Activated CD4-positive, alpha-beta T cell treated with anti-CD3 and anti-CD28 coated beads for 1 hour (primary cell): Measurements from ENCODE around the gene GALNT18.

ENCODE experiments used
- DNase-seq: peaks from one replicate; pipeline ENCODE4 v3.0.0-alpha.2; 2020

The GALNT18 gene

DNA sequence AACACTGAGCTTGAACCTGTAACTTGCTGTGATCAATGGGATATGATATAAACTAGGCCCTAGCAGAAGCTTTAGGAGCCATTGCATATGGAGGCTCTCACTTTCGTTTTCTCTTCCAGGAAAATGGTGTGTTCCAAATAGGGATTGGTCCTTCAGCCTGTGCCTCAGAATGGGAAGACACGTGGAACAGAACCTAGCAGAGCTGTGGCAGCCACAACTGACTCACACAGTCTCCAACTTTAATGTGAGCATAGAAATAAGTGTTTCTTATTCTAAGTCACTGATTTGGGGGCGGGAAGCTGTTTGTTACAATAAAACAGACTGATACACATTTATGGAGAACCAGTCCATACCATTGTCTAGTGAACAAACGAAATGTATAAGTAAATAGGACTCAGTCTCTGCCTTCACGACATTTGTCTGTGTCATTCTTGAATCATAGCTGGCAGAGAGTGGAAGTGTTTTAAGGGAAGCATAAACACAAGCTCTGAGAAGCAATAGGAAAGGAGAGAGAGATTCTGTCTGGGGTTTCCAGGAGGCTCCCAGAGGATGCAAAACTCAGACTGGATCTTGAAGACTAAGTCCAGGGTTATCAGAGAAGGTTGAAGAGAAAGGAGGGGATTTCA lies 97.3 kb downstream of the GALNT18 start:
- no peak for DNase-seq

DNA sequence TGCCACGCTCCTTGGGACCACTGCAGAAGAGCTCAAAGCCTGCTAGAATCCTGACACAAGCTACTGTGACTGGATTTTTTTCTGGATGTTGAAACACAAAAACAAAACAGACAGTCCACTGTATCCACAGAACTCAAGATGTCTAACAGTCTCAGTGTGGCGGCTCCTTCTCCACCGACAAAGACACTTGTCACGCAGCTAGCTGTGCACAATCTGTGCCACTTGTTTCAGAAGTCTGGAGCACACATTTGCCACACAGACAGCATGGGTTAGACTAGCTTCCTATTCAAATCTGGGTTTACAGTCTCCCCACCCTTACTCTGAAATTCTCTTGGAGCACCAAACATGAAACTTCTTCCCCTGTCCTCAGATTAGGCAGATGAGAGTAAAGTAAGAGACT lies 99.2 kb downstream of the GALNT18 start:
- DNase-seq, result no peak

DNA sequence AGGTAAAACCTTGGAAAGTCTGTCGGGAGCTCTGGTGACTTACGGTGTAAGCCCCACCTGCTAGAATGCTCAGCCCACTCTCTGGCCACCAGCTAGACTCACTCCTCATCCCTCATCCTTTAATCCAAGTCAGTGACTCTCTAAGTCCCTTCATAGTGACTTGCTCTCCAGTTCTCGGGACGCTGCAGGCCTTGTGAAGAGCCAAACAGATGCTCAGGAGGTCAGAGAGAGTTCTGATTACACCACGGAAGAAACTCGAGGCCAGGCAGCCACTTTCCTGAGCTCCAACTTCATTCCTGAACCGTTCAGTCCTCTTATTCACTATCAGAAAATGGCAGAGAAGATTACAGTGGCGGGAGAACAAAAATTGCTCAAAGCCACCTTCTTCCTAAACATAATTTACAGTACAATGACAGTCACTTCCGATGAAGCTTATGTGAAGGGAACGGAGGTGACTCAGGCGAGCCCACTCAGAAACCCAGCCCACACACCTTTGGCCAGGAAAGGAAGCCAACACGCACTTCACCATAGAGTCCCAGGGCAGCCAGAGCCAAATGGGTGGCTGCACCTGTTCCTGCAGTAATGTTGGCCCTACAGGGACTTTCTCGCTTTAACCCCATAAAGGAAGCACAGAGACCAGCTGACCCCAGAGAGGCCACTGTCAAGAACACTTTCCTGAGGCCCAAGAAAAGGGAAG lies 100.4 kb downstream of the GALNT18 start:
- no peak for DNase-seq

DNA sequence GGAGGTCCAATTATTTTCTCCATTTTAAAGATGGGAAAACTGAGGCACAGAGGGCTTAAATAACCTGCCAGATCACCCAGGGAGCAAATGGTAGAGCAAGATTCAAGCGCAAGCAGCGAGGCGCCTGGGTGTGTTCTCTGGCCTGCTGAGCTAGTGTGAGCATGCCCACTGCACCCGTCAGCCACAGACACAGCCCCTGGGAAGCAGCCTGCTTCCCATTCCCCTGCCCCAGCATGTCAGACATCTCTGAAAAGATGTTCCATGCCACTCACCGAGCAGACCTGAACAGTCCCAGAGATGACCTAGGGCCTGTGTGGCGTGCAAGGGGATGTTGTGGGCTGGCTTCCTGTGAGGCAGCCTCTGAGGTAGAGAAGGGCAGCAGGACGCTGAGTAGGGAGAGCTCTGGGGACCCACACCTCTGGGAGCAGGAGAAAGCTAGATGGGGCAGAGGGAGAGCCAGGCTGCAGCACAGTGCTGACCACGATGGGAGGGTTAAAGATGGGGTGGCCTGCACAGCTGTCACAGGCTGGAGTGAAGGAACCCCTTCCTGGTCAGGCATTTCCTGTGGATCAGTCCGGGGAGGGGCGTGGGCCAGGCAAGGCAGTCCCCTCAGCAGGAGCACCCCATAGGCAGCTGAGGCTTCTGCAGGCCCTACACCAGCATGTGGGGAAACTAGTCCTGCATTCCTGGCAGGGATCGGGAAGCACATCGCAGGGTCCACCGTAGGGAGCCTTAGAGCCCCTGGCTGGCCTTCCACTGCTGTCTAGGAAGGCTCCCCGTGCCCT lies 101.4 kb downstream of the GALNT18 start:
- DNase-seq, result no peak

DNA sequence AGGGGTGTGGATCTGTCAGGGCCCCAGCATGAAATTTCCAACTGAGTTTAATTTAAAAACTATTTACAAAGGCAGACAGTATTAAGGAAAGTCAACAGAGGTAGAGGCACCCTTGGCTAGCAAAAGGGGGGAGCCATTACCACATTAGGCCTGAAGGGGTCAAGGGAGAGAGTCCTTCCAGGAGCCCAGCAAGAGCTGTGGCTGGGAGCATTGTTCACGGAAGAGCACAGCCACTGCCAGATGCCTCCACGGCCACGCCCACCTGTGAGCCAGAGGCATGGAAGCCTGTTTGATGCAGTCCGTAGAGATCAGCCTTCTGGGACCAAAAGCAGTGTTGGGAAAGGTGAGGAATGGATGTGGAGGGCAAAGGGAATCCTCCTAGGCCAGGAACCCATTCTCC lies 102.6 kb downstream of the GALNT18 start:
- no peak for DNase-seq

DNA sequence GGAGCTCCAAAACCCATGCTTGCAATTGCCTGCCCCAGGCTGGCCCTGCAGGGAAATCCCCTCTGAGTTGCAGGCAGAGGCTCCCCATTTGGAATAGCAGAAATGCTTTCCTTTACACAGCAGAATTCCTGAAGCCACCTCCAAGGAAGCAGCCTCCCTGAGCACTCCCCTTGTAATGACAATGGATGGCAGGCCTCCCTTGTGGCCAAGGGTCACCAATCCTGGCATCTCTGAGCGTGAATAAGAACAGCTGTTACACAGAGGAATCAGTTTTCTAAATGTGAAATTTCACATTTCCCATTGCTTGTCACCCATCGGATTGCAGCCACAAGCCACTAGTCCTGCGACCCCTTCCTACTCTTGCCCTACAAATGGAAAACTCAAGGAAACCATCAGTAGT lies 107.6 kb downstream of the GALNT18 start:
- no peak for DNase-seq

DNA sequence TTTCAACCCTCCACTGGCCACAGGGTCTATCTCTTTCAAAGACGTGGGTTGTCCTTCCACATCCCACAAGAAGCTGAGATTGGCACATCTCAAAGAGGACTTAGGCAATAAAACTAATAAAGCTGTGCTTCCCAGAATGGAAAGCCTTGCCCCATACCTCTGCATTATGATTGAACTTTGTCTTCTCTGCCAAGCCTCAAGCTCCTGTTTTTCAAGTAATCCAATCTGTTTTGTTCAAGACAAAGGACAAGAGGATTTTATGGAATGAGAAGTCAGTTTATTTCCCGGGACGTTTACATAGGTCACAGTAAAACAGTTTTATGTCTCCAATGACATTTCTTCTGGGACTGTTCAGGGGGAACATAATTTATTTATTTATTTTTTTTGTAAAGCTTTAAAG lies 108.4 kb downstream of the GALNT18 start:
- DNase-seq, result no peak

DNA sequence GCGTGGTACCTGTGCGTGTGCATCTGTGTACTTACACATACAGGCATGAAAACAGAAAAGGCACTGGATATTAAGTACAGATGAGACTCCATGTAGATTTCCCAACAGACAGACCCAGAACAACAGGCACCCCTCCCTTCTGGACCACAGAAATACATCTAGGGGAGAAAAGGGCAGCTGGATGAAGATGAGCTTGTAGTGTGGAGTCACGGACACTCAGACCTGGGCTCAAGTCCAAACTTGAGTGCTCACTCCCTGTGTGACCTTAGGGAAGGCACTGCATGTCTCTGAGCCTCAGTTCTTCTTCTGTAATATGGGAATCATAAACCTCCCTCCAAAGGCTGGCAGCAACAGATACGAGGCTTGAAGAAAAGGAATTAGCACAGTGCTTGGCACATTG lies 108.9 kb downstream of the GALNT18 start:
- no peak for DNase-seq

DNA sequence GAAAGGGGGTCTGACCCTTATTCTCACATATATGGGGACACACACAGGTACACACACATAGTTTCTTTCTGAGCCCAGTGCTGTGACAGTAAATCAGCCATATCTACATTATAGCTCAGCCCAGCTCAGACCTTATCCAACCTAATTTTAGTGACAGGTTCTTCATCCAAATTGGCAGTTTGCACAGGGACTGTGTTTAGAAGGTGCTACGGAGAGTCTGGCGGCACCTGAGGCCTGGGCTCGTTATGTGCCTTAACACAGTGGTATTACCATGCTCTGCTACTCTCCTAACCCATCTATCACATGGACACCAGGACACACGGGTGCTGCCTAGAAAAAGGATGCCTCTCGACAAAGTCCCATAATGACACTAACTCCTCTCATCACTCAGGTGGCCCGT lies 109.3 kb downstream of the GALNT18 start:
- no peak for DNase-seq

DNA sequence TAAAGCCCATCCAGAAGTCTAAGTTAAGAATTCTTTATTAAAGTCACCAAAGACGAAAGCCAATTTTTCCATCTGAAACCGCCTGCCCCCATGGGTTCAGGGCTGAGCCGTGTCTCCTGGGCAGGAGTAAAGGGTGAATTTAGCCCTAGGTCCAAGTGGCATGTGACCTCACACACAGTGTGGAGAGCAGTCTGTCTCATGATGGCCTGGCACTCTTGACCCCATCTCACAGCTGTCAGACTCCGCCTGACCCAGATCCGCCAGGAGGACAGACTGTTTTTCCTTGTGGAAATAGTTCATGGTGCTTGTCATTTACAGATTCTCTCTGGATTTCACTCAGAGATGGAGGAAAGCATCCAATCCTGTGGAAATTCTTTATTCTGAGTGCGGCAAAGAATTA lies 109.7 kb downstream of the GALNT18 start:
- no peak for DNase-seq

DNA sequence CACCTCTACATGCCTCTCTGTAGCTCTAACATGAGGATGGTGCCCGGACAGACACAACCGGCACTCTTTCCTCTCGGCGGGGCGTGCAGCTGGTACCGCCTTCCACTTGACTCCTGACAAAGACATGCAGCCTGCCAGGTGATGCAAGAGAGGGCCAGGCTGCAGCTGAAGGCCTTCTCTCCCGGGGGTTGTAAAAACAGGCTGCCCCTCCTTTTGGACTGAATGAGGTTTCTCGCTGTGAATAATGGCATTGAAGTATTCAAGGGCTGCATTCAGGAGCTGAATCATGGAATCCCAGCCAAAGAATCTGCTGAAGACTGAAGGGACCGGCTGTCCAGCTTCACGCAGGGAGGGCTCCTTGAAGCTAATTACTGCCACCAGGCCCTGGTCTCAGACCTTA lies 110.9 kb downstream of the GALNT18 start:
- DNase-seq, result no peak

DNA sequence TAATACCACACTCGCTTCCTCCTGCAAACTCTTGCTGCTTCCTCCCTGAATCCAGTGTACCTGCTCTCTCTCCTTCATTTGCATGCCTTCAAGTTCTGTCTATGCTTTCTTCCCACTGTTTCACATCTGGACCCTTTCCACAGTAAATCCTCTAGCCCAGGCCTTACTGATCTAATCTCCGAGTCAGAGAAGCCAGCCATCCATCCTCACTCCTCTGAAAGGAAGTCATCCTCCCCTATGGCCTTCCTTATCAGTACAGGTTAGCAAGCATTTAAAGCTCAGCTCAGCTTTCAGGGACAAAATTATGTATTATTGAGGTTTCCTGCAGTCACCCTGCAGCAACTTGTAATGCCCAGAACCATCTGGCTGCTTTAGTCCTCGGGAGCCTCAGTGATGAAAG lies 116.1 kb downstream of the GALNT18 start:
- no peak for DNase-seq

DNA sequence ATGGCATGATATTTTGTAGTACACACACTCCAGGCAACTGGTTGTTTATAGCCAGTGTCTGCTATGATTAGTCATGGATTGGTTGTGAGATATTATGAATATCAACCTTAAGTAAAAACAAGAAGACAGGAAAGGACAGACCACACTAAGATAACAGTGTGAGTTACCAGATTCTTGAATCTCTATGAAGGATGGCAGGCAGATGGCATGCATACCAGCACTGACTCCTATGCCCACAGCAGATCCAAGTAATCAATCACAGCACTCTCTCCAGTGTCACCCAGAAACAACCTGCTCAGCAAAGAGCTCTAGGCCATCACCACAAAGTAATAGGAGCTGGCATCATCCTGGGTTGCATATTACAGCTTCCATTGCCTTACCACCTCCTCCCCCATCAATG lies 116.6 kb downstream of the GALNT18 start:
- DNase-seq, result no peak

DNA sequence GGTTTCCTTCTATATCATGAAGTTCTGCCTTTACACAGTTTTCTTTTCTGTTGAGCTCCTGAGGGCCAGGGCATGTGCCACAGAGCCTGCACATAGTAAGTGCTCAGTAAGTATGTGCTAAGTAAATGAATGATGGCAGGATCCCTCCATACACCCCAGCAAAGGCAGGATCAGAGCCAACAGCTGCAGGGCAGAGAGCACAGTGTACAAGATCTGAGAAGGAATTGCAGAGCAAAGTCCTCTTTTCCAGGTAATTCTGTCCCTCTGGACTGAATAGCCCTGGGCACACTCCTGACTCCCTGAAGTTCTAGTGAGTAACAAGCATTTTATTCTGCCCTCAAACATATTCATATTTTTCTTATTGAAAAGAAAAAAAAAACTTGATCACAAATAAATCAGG lies 117.7 kb downstream of the GALNT18 start:
- no peak for DNase-seq

DNA sequence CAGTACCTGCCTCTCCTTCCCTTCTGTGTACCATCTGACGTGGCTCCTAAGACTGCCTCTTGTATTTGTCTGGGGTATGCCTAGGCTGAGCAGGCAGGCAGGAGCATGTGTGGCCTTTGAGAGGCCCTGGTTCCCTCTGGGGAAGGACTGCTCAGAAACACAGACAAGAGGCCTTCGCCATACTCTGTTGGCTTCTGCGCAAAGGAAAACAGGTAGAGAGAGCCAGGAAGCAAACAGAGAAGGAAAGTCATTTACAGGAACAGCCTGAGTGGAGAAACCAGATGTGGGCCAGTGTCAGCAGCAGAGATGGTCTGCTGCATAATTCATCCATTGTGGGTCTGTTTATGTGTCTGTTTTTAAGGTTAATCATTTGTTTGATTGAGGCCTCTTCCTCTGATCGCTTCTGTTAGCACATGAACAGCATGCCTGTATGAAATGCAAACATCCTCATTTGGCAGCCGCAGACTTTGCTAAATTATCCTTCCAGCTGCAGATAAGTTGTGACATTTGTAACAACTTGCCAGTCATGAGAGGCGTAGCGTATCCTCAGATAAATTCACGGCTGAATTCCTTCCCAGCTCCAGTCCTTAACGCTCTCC lies 119.4 kb downstream of the GALNT18 start:
- DNase-seq, result no peak

DNA sequence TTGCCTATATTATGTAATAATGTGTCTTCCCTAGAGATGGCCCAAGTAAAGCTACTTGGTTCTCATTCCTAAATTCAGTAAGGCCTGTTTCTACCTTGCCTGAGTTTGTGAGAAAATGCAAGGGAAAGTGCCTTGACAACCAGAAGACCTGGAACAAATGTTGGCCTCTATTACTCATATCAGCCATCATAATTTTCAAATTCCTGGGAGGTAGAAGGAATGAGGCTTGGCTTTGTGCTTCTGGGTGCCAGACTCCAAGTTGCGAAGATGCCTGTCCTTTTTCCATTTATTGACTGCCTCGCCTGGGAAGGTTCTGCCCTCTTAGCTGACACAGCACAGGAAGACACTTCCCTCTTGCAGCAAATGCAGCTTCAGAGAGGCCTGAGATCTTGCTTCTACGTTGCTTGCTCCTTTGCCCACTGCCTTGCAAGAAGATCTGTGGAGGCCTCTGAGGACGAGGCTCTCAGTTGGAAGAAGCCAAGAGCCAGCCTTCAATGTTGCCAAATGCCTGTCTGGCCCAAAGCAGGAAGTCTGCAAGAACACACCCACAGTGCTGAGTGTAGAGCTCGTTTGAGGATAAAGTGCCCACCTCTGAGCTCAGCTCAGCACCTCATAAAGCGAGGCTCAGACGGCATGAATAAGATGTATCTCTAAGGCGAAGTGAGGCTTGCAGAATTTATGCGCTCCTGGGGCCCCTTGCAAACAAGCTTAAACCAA lies 120.1 kb downstream of the GALNT18 start:
- no peak for DNase-seq

DNA sequence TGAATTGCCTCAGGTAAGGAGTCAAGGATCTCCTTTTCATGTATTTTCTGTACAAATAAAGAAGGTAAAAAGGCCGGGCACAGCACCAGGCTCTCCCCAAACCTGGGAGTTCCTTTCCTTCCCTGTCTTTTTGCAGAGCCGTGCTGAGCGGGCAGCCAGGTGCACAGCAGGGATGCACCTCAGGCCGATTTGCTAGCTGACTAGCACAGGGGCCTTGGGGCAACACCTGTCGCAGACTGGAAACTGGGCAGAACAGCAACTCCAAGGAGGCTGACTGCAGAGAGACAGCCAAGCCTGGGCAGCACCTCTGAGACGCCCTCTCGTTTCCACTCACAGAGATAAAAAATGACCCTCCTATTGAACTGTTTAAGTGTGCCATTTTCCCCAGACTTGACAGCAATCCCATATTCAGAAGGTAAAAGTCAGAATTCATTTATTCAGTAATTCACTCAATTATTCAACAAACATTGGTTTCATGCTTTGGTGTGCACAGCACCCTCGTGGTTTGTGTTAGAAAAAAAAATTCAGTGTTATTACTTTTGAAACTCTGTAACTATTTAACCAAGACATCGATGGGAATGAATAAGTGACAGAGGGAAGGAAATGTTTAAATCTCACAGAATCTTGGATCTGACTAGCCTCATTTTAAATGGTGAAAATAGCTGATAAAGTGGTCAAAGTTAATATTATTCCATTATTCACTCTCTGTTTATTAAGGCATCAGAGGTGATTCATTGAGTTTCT lies 120.9 kb downstream of the GALNT18 start:
- no peak for DNase-seq

DNA sequence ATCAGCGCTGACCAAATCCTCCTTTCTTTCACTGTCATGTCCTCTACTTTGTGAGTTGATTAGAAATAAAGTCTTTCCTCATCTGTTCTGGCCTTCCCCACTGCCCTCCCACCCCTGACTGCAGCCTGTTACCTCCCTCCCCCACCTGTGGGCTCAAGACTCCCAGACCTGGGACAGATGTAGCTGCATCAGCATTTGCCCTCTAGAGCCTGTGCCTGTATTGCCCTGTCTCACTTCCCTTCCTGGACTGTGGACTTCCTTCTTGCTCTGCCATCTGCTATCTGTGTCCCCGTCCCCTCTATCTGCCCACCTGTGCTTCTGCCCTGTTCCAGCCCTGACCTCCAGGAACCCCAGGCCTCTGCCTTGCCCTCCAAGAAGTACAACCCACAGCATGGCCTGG lies 122.5 kb downstream of the GALNT18 start:
- DNase-seq, result no peak

DNA sequence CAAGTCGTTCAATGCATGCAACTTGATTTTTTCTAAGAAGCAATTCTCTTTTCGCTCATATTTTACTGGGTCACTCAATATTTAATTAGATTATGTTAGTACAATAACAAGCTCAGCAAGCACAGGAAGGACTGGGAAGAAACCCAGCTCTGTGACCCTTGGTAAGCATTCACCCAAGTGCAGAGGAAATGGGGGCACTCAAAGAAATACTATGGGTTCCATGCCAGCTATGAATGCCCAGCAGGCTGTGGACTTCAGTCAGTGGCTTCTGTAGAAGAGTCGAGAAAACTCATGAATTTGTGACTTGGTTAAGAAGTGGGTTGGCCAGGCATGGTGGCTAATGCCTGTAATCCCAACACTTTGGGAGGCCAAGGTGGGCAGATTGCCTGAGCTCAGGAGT lies 123.6 kb downstream of the GALNT18 start:
- no peak for DNase-seq

DNA sequence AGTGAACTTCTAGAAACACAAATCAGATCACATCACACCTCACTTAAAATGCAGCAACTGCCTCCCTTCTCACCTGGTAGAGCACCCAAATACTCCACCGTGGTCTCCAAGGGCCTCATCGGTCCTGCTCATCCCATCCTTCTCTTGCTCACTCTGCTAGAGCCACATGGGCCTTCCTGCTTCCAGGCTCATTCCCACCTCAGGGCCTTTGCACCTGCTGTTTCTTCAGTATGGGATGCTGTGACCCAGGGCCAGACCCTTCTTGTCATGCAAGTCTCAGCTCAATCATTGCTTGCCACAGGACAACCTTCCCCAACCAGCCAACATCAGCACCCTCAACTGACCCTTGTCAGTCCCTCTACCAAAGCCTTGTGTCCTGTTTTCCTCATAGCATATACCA lies 124.9 kb downstream of the GALNT18 start:
- DNase-seq, result no peak

DNA sequence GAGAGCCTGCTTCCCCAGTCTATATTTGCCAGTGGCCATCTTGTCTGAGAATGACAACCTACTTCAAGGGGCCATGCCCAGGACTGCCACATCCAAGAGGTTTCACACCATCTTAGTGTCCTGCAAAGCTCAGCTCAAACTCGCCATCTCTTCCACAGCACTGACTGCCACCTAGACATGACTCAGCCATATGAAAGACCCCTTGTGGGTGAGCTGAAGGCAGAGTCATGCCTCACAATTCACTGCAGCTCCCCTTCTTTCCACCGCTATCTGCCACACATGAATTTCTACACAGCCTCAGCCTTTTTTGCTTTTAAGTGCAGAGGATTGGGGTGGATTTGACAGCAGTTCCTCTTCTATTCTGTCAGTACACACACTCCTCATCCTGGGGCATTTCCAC lies 127.5 kb downstream of the GALNT18 start:
- no peak for DNase-seq

DNA sequence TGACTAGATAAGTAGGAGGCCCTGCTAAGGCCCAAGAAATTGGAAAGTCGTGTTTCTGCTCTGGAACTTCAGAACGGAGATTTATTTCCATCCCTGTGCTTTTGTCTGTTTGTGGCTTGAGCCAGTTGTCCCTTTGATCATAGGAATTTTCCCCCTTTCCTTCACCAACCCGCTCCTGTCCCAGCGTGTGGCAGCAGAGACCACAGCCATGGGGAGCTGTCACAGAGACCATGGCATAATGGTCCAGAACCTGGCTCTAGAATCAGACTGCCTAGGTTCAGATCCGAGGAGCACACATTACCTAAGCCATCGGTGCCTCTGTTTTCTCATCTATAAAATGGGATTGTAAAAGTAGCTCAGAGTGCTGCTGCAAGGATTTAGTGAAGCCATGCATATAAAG lies 128.1 kb downstream of the GALNT18 start:
- no peak for DNase-seq

DNA sequence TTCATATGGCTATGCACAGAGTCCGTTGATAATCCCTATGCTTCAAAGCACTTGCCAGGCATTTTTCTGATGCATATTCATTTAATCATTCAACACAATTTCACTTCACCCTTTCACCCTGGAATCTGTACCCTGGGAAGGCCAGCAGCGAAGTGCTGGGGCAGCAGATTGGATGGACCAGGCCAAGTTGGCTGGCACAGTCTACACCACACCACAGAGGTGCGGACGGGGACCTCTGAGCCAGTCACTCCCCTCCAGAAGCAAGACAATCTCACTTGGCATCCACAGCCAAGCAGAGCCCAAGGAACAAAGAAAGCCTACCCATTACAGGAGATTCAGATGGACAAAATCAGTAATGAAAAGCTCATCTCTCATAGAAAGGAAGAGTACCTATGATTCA lies 130.2 kb downstream of the GALNT18 start:
- DNase-seq, result no peak
